HG02642 (cell line): Measurements from ENCODE around the gene RTN1.

Source experiments
- ATAC-seq: cut with Tn5 transposase; IDR thresholded peaks from one replicate; pipeline ENCODE4 v1.9.1; 2021; ENCODE audit warnings: mild to moderate bottlenecking; ENCODE audit not compliant: unreplicated experiment, poor library complexity

The RTN1 gene

GRCh38 chr14:59857328-59857727 lies 13.2 kb downstream of the RTN1 start:
- ATAC-seq: no peak

- ATAC-seq: no peak
These were observed 18.2 kb downstream of the RTN1 start for GRCh38 chr14:59852350-59852749.

GRCh38 chr14:59850458-59850857 lies 20.1 kb downstream of the RTN1 start:
- ATAC-seq: no peak

- no peak for ATAC-seq
These were observed 21.0 kb downstream of the RTN1 start for GRCh38 chr14:59849411-59850130.

- ATAC-seq: no peak
These were observed 21.9 kb downstream of the RTN1 start for GRCh38 chr14:59848671-59849070.

GRCh38 chr14:59847711-59848110 lies 22.9 kb downstream of the RTN1 start:
- ATAC-seq: no peak

- no peak for ATAC-seq
These were observed 24.0 kb downstream of the RTN1 start for GRCh38 chr14:59846595-59846994.

- ATAC-seq: no peak
These were observed 25.3 kb downstream of the RTN1 start for GRCh38 chr14:59845245-59845644.

GRCh38 chr14:59844186-59844812 lies 26.3 kb downstream of the RTN1 start:
- no peak for ATAC-seq

- no peak for ATAC-seq
These were observed 34.5 kb downstream of the RTN1 start for GRCh38 chr14:59836116-59836515.

GRCh38 chr14:59832653-59833294 lies 37.8 kb downstream of the RTN1 start:
- ATAC-seq: no peak

GRCh38 chr14:59831121-59831730 lies 39.4 kb downstream of the RTN1 start:
- no peak for ATAC-seq

GRCh38 chr14:59830338-59830734 lies 40.2 kb downstream of the RTN1 start:
- ATAC-seq: no peak

GRCh38 chr14:59829469-59830337 lies 40.9 kb downstream of the RTN1 start:
- ATAC-seq: no peak

- ATAC-seq: no peak
These were observed 42.3 kb downstream of the RTN1 start for GRCh38 chr14:59828276-59828675.

GRCh38 chr14:59827401-59827800 lies 43.2 kb downstream of the RTN1 start:
- no peak for ATAC-seq

- ATAC-seq: no peak
These were observed 44.4 kb downstream of the RTN1 start for GRCh38 chr14:59826150-59826549.

- ATAC-seq: no peak
These were observed 47.4 kb downstream of the RTN1 start for GRCh38 chr14:59823179-59823578.

- ATAC-seq: no peak
These were observed 51.0 kb downstream of the RTN1 start for GRCh38 chr14:59819446-59820088.

- ATAC-seq: no peak
These were observed 53.6 kb downstream of the RTN1 start for GRCh38 chr14:59816941-59817340.
